GM18867 (cell line): ENCODE data around the gene TRIM38.
"Not testable (repeated sequence)": the region's sequence is repeated elsewhere in the genome, so short reads cannot be mapped to it uniquely, and the experiment has no call there.

ENCODE experiments used
- ATAC-seq: cut with Tn5 transposase; IDR thresholded peaks from one replicate; pipeline ENCODE4 v1.9.1; 2021; ENCODE audit warnings: mild to moderate bottlenecking, moderate library complexity; ENCODE audit not compliant: unreplicated experiment

Gene TRIM38

GRCh38 chr6:25962149-25963127 is at the start of gene TRIM38:
TRIM38 (plus strand) TSS chr6:25962802; CDS start chr6:25966523, 3,721 bp downstream.
- ATAC-seq, result peak; percentile 79

- ATAC-seq, result no peak
These were observed 48.9 kb upstream of the TRIM38 start for GRCh38 chr6:25913741-25914140.

GRCh38 chr6:25916330-25916729 is 46.3 kb upstream of the TRIM38 start:
- ATAC-seq, result no peak

GRCh38 chr6:25916789-25917490 is 45.7 kb upstream of the TRIM38 start:
- no peak for ATAC-seq

GRCh38 chr6:25918083-25918683 is 44.4 kb upstream of the TRIM38 start:
- no peak for ATAC-seq

- no peak for ATAC-seq
These were observed 42.9 kb upstream of the TRIM38 start for GRCh38 chr6:25919657-25920056.

- no peak for ATAC-seq
These were observed 40.9 kb upstream of the TRIM38 start for GRCh38 chr6:25921525-25922203.

GRCh38 chr6:25922301-25922700 is 40.3 kb upstream of the TRIM38 start:
- no peak for ATAC-seq

- no peak for ATAC-seq
These were observed 36.7 kb upstream of the TRIM38 start for GRCh38 chr6:25925876-25926275.

- no peak for ATAC-seq
These were observed 35.4 kb upstream of the TRIM38 start for GRCh38 chr6:25927178-25927577.

- no peak for ATAC-seq
These were observed 34.8 kb upstream of the TRIM38 start for GRCh38 chr6:25927756-25928216.

GRCh38 chr6:25928562-25929324 is 33.9 kb upstream of the TRIM38 start:
- no peak for ATAC-seq

- ATAC-seq, result not testable (repeated sequence)
These were observed 32.8 kb upstream of the TRIM38 start for GRCh38 chr6:25929785-25930184.

- ATAC-seq, result no peak
These were observed 31.8 kb upstream of the TRIM38 start, which contains the start of gene SLC17A2 for GRCh38 chr6:25930532-25931410. SLC17A2 (minus strand) TSS chr6:25930691; CDS start chr6:25925796, 4,895 bp downstream.

GRCh38 chr6:25931411-25931709 is 31.2 kb upstream of the TRIM38 start:
- ATAC-seq, result no peak

GRCh38 chr6:25934156-25934555 is 28.4 kb upstream of the TRIM38 start:
- no peak for ATAC-seq

GRCh38 chr6:25934735-25935313 is 27.8 kb upstream of the TRIM38 start:
- no peak for ATAC-seq

- no peak for ATAC-seq
These were observed 26.6 kb upstream of the TRIM38 start for GRCh38 chr6:25935953-25936352.

- no peak for ATAC-seq
These were observed 23.0 kb upstream of the TRIM38 start for GRCh38 chr6:25939593-25939992.
